Measurements from ENCODE around the gene KCNJ6. TPM values are rescaled to one million over a fixed set of nuclear protein-coding genes. Genes with fewer than 3 reads are reported as not detected.

Gene KCNJ6
- total and polyA plus RNA-seq, 10 of the 15 experiments (the other 5 are each of a cell fraction or from before 2014, with no cell fraction given), result 0.03 to 0.07 (median 0.04) TPM; not detected in 7

- no peaks in the 10 kb centered on the region for H4K20me1 ChIP-seq (ENCODE audit: control insufficient read depth, insufficient read depth)
- H3K4me1 ChIP-seq (ENCODE audit: control insufficient read depth, insufficient read depth, low read length), result no peaks in the 10 kb centered on the region
- POLR2A ChIA-PET, result no interaction called here
- H3K4me3 ChIP-seq, result no peak overlapping the region
- CTCF ChIA-PET, result interaction anchor here (1.0 to 1.4 kb wide), 3 partner anchors 47 to 371 kb away, joined by 4 to 8 read pairs (median 6); no protein-coding TSS in a partner anchor
- no peaks in the 10 kb centered on the region for H3K9me3 ChIP-seq (replicated peaks; ENCODE audit: control insufficient read depth, insufficient read depth, low read length)
- H3K79me2 ChIP-seq (ENCODE audit: control insufficient read depth, insufficient read depth, low read length), result no peaks in the 10 kb centered on the region
- FAIRE-seq, result no peak
- intact Hi-C loops (cut with micrococcal nuclease; ENCODE audit: unreplicated experiment) (no loop called here), in situ Hi-C loops (cut with MboI) (no loop called here)
- no peak for ATAC-seq
- no peak overlapping the region for H3K4me2 ChIP-seq (ENCODE audit: control insufficient read depth, insufficient read depth)
- no peak overlapping the region for H3K27ac ChIP-seq (ENCODE audit: control insufficient read depth, insufficient read depth)
- SMC1A ChIA-PET (ENCODE audit: uncharacterized antibody, unreplicated experiment), result interaction anchor here (0.6 to 1.1 kb wide), 2 partner anchors 11 to 372 kb away, joined by 3 to 4 read pairs; no protein-coding TSS in a partner anchor
- DNase-seq (ENCODE audit: low read depth, low spot score), result no peak
- WGBS (ENCODE audit: insufficient coverage, insufficient replicate concordance, low lambda C conversion rate, missing lambda C conversion rate), result 29% methylated on average over 11 of the region's 11 CpGs
- H3K27me3 ChIP-seq (replicated peaks in 1 of 2; ENCODE audit: control insufficient read depth in 2 of 2, insufficient read depth in 2 of 2, low read length in 1 of 2), result no peaks in the 10 kb centered on the region
- no peak overlapping the region for H3K9ac ChIP-seq (ENCODE audit: control insufficient read depth, insufficient read depth, low read length)
- H3K36me3 ChIP-seq (ENCODE audit: control insufficient read depth in 2 of 2, insufficient read depth in 2 of 2, low read length in 1 of 2), result no peaks in the 10 kb centered on the region
- no TSS peak for BruUV-seq (replicated peaks)
- no peak overlapping the region for H2AFZ ChIP-seq (ENCODE audit: control insufficient read depth, low read depth, low read length)
- RAD21 ChIA-PET (ENCODE audit: unreplicated experiment), result no interaction called here
- TF ChIP-seq MEF2B (IDR thresholded peaks at IDR 0.05; ENCODE audit: partially characterized antibody, poor library complexity, severe bottlenecking), result no peak
- no peak for TF ChIP-seq CREB1 (IDR thresholded peaks at IDR 0.05; ENCODE audit: low read depth)
- TF ChIP-seq BHLHE40 (IDR thresholded peaks at IDR 0.05; ENCODE audit: borderline replicate concordance in 1 of 2, low read depth in 2 of 2, low read length in 1 of 2), result no peak
- no peak for TF ChIP-seq IKZF1 (conservative IDR thresholded peaks at IDR 0.05)
- no peak for TF ChIP-seq TCF12 (IDR thresholded peaks at IDR 0.05; ENCODE audit: low read depth, low read length)
- no peak for TF ChIP-seq SIX5 (IDR thresholded peaks at IDR 0.05; ENCODE audit: low read depth, low read length, severe bottlenecking)
- TF ChIP-seq, protein P1, sequence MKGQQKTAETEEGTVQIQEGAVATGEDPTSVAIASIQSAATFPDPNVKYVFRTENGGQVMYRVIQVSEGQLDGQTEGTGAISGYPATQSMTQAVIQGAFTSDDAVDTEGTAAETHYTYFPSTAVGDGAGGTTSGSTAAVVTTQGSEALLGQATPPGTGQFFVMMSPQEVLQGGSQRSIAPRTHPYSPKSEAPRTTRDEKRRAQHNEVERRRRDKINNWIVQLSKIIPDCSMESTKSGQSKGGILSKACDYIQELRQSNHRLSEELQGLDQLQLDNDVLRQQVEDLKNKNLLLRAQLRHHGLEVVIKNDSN (IDR thresholded peaks at IDR 0.05; ENCODE audit: borderline replicate concordance, extremely low read length, insufficient read depth, low read depth, low read length), result no peak
- TF ChIP-seq BACH1 (IDR thresholded peaks at IDR 0.05; ENCODE audit: borderline replicate concordance), result no peak
- TF ChIP-seq, protein P2, sequence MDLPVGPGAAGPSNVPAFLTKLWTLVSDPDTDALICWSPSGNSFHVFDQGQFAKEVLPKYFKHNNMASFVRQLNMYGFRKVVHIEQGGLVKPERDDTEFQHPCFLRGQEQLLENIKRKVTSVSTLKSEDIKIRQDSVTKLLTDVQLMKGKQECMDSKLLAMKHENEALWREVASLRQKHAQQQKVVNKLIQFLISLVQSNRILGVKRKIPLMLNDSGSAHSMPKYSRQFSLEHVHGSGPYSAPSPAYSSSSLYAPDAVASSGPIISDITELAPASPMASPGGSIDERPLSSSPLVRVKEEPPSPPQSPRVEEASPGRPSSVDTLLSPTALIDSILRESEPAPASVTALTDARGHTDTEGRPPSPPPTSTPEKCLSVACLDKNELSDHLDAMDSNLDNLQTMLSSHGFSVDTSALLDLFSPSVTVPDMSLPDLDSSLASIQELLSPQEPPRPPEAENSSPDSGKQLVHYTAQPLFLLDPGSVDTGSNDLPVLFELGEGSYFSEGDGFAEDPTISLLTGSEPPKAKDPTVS (IDR thresholded peaks at IDR 0.05; ENCODE audit: low read depth, low read length), result no peak
- no peak for TF ChIP-seq PAX5 (IDR thresholded peaks at IDR 0.05; ENCODE audit: borderline replicate concordance, low read depth, low read length)
- TF ChIP-seq, protein P3, sequence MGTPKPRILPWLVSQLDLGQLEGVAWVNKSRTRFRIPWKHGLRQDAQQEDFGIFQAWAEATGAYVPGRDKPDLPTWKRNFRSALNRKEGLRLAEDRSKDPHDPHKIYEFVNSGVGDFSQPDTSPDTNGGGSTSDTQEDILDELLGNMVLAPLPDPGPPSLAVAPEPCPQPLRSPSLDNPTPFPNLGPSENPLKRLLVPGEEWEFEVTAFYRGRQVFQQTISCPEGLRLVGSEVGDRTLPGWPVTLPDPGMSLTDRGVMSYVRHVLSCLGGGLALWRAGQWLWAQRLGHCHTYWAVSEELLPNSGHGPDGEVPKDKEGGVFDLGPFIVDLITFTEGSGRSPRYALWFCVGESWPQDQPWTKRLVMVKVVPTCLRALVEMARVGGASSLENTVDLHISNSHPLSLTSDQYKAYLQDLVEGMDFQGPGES (IDR thresholded peaks at IDR 0.05), result no peak
- TF ChIP-seq, protein P4, sequence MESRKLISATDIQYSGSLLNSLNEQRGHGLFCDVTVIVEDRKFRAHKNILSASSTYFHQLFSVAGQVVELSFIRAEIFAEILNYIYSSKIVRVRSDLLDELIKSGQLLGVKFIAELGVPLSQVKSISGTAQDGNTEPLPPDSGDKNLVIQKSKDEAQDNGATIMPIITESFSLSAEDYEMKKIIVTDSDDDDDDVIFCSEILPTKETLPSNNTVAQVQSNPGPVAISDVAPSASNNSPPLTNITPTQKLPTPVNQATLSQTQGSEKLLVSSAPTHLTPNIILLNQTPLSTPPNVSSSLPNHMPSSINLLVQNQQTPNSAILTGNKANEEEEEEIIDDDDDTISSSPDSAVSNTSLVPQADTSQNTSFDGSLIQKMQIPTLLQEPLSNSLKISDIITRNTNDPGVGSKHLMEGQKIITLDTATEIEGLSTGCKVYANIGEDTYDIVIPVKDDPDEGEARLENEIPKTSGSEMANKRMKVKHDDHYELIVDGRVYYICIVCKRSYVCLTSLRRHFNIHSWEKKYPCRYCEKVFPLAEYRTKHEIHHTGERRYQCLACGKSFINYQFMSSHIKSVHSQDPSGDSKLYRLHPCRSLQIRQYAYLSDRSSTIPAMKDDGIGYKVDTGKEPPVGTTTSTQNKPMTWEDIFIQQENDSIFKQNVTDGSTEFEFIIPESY (IDR thresholded peaks at IDR 0.05), result no peak
- TF ChIP-seq, protein P5, sequence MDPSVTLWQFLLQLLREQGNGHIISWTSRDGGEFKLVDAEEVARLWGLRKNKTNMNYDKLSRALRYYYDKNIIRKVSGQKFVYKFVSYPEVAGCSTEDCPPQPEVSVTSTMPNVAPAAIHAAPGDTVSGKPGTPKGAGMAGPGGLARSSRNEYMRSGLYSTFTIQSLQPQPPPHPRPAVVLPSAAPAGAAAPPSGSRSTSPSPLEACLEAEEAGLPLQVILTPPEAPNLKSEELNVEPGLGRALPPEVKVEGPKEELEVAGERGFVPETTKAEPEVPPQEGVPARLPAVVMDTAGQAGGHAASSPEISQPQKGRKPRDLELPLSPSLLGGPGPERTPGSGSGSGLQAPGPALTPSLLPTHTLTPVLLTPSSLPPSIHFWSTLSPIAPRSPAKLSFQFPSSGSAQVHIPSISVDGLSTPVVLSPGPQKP (IDR thresholded peaks at IDR 0.05; ENCODE audit: low read depth, low read length), result no peak
Measured at GRCh38 chr21:37757606-37758376, 158.5 kb downstream of the KCNJ6 start.

Measured in GM12878 (cell line).